Activated T-cell treated with anti-CD3 and anti-CD28 coated beads, Interleukin-2, amount 50 U/mL, for 1 hour (primary cell): ENCODE data around the gene DFFA.
"Not testable (repeated sequence)": the region's sequence is repeated elsewhere in the genome, so short reads cannot be mapped to it uniquely, and the experiment has no call there.

ENCODE experiments used
- DNase-seq: peaks from one replicate; pipeline ENCODE4 v3.0.0-alpha.2; 2020

DFFA gene

DNA sequence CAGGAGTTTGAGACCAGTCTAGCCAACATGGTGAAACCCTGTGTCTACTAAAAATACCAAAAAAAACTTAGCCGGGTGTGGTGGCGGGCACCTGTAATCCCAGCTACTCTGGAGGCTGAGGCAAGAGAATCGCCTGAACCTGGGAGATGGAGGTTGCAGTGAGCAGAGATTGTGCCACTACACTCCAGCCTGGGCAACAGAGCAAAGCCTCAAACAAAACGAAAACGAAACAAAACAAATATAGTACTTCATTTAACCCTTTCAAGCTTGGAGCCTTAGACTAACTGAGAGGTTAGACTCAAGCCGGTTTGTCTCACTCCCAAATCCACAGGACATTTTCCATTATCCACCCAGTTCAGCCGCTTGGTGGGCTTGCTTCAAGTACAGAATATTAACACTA, 14.9 kb downstream of the DFFA start:
- not testable (repeated sequence) for DNase-seq

DNA sequence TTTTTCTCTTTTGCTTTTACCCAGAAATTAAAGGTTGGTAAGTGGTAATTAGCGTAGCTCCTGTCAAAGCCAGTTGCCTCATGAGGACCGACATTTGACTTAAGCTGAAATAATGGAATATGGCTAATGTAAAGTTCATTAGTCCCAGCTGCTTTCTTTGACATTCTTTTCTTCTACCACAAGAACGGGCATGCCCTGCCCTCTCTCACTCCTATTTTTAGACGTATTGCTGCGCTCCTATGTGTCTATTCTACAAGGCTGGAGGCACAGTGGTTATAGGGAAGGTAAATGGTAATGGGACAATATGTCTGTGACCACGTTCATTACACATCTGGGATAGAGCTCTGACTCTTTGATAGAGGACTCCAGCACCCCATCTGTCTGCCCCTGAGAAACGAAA, 15.7 kb downstream of the DFFA start:
- DNase-seq = no peak

DNA sequence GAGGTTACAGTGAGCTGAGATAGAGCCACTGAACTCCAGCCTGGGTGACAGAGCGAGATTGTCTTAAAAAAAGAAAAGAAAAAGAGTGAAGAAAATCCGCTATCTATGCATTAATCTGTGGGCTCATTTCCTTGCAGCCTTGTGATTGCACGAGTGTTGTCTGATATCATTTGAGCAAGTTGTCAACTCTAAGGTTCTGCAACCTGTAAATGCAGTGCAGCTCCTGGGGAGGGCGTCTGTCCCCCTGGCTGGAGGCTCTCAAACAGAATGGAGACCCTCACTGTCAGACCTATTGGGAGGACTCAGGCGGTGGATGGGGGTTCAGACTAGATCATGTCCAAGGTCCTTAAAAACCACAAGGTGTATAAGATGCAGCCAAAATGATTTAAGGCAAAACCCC, 16.3 kb downstream of the DFFA start:
- no peak for DNase-seq

GRCh38 chr1:10451287-10451686, 21.0 kb downstream of the DFFA start:
- no peak for DNase-seq

GRCh38 chr1:10450836-10451235, 21.5 kb downstream of the DFFA start:
- DNase-seq = no peak

- DNase-seq = no peak
Measured at GRCh38 chr1:10450156-10450814, 22.0 kb downstream of the DFFA start.

DNA sequence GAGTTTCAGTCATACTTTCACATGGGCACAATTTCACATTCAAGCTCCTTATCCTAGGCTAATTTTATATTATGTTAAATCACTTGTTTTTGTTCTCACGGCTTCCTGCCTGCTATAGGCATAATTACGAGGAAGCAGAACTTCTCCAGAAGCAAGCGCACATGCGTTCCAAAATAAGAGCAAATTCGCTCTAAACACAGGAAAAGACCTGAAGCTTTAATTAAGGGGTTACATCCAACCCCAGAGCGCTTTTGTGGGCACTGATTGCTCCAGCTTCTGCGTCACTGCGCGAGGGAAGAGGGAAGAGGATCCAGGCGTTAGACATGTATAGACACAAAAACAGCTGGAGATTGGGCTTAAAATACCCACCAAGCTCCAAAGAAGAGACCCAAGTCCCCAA, 22.6 kb downstream of the DFFA start, which contains the start of gene CORT:
Gene CORT (plus strand): TSS at position 281 of the 400 bp plus-strand sequence. CDS start 193 bp downstream, outside the sequence.
- DNase-seq = no peak

DNA sequence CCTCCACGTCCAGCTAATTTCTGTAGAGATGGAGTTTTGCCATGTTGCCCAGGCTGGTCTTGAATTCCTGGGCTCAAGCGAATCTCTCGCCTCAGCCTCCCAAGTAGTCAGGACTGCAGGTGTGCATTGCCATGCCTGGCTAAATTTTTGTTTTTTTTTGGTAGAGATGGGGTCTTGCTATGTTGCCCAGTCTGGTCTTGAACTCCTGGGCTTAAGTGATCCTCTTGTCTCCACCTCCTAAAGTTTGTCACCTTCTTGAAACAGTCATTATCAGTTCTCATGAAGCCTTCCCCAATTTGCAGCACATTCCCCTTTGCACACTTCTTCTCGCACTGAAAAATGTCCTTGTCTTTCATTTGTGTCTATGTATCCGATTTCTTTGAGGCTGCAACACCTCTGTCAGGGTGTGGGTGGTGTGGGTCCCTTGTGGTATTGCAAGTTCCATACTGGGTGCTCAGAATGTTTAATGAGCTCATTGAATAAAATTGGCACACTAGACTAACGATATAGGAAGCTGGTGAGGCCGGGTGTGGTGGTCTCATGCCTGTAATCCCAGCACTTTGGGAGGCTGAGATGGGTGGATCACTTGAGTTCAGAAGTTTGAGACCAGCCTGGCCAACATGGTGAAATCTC, 25.4 kb downstream of the DFFA start:
- no peak for DNase-seq

DNA sequence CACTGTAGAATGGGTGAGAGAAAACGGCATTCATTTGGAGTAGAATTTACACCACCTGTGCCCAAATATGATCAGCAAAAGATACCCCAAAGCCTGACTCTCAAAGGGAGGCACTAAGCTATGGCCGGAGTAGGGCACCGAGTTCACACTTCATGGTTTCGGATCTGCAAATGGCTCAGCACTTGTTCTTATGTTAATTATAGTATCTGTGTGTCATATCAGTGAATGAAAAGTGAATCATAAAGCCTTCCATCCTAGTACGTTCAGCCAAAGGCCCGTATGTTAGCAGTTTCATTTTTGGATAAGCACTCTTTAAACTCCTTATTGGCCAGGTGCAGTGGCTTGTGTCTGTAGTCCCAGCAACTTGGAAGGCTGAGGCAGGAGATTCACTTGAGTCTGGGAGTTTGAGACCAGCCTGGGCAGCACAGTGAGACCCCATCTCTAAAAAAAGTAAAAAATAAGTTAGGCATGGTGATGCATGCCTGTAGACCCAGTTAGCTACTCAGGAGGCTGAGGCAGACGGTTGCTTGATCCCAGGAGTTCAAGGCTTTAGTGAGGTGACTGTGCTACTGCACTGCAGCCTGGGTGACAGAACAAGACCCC, 27.4 kb downstream of the DFFA start:
- DNase-seq = no peak

- DNase-seq = no peak
Measured at GRCh38 chr1:10444248-10444647, 28.1 kb downstream of the DFFA start.

- no peak for DNase-seq
Measured at GRCh38 chr1:10440794-10441193, 31.5 kb downstream of the DFFA start.

GRCh38 chr1:10440305-10440704, 32.0 kb downstream of the DFFA start:
- DNase-seq = no peak

GRCh38 chr1:10438677-10439163, 33.6 kb downstream of the DFFA start:
- DNase-seq = no peak

DNA sequence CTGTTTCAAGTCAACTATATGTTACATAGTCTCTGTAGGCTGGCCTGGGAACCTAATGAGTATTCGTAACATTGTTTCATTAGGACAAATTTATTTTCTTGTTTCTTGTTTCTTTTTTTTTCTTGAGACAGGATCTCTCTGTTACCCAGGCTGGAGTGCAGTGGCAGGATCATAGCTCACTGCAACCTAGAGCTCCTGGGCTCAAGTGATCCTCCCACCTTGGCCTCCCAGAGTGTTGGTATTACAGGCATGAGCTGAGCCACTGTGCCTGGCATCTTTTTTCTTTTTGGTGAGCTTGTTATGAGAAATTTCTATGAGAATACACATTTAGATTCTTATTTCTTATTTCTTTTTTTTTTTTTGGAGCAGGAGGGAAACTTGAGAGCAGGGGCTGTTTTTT, 35.3 kb downstream of the DFFA start:
- no peak for DNase-seq

GRCh38 chr1:10434590-10434989, 37.7 kb downstream of the DFFA start:
- DNase-seq = no peak

GRCh38 chr1:10433790-10434189, 38.5 kb downstream of the DFFA start:
- no peak for DNase-seq

DNA sequence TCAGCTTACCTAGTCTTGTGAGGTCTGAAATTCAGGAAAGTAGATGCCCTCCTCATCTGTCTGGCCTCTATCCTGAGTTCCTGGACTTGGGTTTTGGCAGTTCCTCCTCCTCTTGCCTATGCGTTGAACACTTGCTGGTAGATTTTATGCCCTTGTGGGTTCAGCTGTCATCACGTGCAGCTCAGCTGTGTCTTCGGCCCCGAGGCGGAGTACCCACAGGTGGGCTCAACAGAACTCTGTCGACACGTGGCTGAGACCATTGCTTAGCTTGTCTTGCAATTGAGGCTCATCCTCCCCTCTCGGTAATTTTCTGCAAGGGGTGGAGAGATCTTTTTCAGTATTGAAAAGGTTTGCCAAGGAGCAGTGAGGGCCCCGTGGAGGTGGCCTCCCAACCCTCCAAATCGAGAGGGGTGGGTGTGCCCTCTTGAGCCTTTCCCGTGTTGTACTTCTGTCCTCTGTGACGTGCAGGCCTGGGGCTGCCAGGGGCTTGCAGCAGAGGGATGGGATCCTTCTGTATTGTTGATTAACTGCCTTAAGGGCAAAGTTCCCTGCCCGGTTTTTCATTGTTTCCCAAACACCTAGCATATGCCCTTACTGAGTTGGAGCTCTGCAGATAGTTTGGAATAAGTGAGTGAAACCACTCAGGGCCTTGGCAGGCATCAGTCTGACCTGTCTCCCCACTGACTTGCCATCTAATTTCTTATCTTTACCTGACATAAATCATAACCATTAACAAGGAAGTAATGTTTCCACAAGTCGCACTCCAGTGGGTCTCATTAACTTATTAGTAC, 39.2 kb downstream of the DFFA start:
- DNase-seq = no peak

- no peak for DNase-seq
Measured at GRCh38 chr1:10431070-10431730, 41.1 kb downstream of the DFFA start.

GRCh38 chr1:10430216-10431069, 41.9 kb downstream of the DFFA start, which contains the start of gene CENPS:
CENPS (plus strand) TSS chr1:10430433; CDS start chr1:10430518, 85 bp downstream.
- peak; percentile 94 for DNase-seq

DNA sequence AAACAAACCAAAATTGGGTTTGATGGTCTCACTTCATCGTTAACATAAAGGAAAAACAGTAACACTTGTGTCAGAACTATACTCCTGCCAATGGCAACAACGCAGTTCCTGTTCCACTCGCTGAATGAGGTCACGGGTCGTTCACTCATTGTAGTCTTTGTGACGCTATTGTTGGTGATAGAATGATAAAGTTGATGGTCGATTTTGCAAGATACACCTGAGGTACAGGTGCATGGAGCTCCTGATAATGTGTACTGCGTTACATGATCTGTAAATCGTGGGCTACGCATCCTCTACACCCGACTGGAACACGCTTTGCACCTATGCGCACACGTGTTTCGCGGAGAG, 42.5 kb downstream of the DFFA start:
- no peak for DNase-seq

- no peak for DNase-seq
Measured at GRCh38 chr1:10428984-10429383, 43.3 kb downstream of the DFFA start.

GRCh38 chr1:10426535-10426848, 45.8 kb downstream of the DFFA start:
- DNase-seq = not testable (repeated sequence)
